Adipocyte (in vitro differentiated cells): ENCODE data around the gene SPATS2.
"Not testable (repeated sequence)": the region's sequence is repeated elsewhere in the genome, so short reads cannot be mapped to it uniquely, and the experiment has no call there.

Experiments used
- DNase-seq: peaks from one replicate; pipeline ENCODE4 v3.0.0-alpha.2; 2015; ENCODE audit warnings: low read depth
- H3K27me3 ChIP-seq: replicated peaks from 2 replicates; pipeline ENCODE4 v1.7.0; 2013; ENCODE audit warnings: mild to moderate bottlenecking, low read length, moderate library complexity; ENCODE audit not compliant: control insufficient read depth, insufficient read depth
- H3K36me3 ChIP-seq: 2 replicates; pipeline ENCODE4 v1.7.0; 2013; ENCODE audit warnings: low read length, mild to moderate bottlenecking, moderate library complexity; ENCODE audit not compliant: control insufficient read depth, insufficient read depth, severe bottlenecking
- H3K4me1 ChIP-seq: 2 replicates; pipeline ENCODE4 v1.7.0; 2013; ENCODE audit warnings: mild to moderate bottlenecking, low read length, moderate library complexity; ENCODE audit not compliant: control insufficient read depth, insufficient read depth
- H3K4me3 ChIP-seq: 2 replicates; pipeline ENCODE4 v1.7.0; 2013; ENCODE audit warnings: mild to moderate bottlenecking, low read length, moderate library complexity
- H3K9ac ChIP-seq: 2 replicates; pipeline ENCODE4 v1.7.0; 2013; ENCODE audit warnings: mild to moderate bottlenecking, low read length, moderate library complexity
- H3K9me3 ChIP-seq: 2 replicates; pipeline ENCODE4 v1.7.0; 2013; ENCODE audit warnings: mild to moderate bottlenecking, low read length, moderate library complexity; ENCODE audit not compliant: control insufficient read depth

SPATS2 gene

DNA sequence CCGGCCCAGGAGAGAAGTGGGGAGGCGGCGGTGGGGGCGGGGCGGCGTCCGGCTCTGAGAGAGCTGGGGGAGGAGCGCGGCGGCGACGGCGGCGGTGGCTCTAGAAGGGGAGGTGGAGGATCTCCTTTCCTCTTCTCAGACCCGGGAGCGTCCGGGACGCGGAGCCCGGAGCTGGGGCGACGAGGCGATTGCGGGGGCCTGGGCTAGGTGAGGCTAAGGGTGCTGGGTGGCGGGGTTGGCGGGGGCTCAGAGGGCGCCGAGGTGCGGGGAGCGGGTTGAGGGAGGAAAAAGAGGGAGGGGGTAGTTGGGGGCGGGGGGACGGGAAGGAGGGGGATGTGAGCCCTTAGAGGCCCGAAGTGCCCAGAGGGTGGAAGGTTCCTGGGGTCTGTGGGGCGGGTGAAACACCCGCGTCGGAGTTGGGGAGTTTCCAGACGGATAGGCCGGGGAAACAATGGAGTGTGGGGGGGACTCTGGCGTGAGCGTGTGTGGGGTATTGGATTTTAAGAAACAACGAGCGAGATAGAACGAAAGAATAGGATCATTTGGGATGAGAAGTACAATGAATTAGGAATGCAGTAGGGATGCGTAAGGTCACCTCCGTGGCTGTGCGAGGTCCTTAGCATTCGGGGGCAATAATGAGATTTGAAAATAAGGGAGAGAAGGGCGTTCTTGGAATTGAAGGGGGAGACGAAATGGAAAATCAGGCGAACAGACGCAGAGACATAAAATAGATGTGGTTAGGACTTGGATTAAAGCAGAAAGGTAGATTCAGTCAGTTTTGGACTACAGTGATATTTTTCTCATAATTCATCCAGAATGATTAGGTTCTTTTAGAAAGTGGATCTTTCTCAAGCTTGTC, at the start of gene SPATS2:
Gene SPATS2, plus strand, starts transcription at position 82 of the 859 bp plus-strand sequence. CDS start 93,551 bp downstream, outside the sequence.
- peak within 1 kb of the TSS; percentile 97 for H3K9ac ChIP-seq
- H3K36me3 ChIP-seq = no peaks in the 10 kb centered on the region
- peak; percentile 65 for DNase-seq
- peaks cover 29% of the 10 kb centered on the region for H3K4me1 ChIP-seq
- peak within 1 kb of the TSS; percentile 81 for H3K4me3 ChIP-seq
- no peaks in the 10 kb centered on the region for H3K9me3 ChIP-seq
- no peaks in the 10 kb centered on the region for H3K27me3 ChIP-seq

- H3K36me3 ChIP-seq, H3K9ac ChIP-seq, H3K27me3 ChIP-seq, H3K9me3 ChIP-seq, DNase-seq, H3K4me1 ChIP-seq, H3K4me3 ChIP-seq: not testable (repeated sequence)
Observed at GRCh38 chr12:49320411-49321103, 46.7 kb upstream of the SPATS2 start.

GRCh38 chr12:49322367-49322707, 44.9 kb upstream of the SPATS2 start:
- peak overlapping the region; percentile 88 for H3K9ac ChIP-seq
- peak overlapping the region; percentile 89 for H3K4me3 ChIP-seq
- peaks cover 10% of the 10 kb centered on the region for H3K4me1 ChIP-seq
- DNase-seq = no peak
- H3K9me3 ChIP-seq = no peaks in the 10 kb centered on the region
- no peaks in the 10 kb centered on the region for H3K36me3 ChIP-seq
- H3K27me3 ChIP-seq = no peaks in the 10 kb centered on the region

DNA sequence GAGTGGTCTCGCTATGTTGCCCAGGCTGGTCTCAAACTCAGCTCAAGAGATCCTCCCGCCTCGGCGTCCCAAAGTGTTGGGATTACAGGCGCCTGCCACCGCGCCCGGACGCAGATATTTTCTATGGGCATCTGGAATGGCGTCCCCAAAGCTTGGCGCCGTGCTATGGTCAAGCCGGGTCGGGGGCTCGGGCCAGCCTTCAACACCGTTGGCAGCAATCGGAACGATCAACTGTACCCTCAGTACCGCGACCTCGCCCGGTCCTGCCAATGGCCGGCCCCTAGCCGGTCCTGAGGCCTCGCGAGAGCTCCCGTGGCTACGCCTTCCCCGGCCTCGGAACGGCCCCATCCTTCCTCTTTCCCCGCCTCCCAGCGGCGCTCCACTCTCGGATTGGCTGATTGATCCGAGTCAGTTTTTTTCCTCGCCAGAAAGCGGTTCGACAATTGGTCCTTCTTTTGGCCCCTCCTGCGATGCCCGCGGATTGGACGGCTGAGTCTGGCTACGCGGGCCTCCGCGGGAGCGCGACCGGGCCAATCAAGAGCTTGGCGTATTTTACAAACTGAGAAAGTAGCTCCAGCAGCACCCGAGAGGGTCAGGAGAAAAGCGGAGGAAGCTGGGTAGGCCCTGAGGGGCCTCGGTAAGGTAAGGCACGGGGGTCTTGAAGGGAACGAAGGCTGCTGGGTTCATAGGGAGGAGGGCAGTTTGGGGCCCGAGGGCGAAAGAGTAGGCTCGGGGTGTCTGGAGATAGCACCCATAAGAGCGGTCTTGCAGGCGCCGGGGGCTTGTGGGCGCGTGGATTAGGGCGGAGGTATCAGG, 44.3 kb upstream of the SPATS2 start, which contains the start of gene TROAP:
Gene TROAP, plus strand, starts transcription at position 548 of the 816 bp plus-strand sequence. CDS start 354 bp downstream, outside the sequence.
- Histone ChIP-seq H3K4me3 (peak within 1 kb of the TSS; percentile 89), H3K4me1 (peaks cover 10% of the 10 kb centered on the region), H3K9ac (peak within 1 kb of the TSS; percentile 88), H3K9me3 (no peaks in the 10 kb centered on the region), H3K36me3 (no peaks in the 10 kb centered on the region), H3K27me3 (no peaks in the 10 kb centered on the region)
- peak; percentile 100 for DNase-seq

- DNase-seq = no peak
- Histone ChIP-seq H3K4me3 (peak overlapping the region; percentile 89), H3K9me3 (no peaks in the 10 kb centered on the region), H3K9ac (peak overlapping the region; percentile 58), H3K4me1 (peaks cover 10% of the 10 kb centered on the region), H3K27me3 (no peaks in the 10 kb centered on the region), H3K36me3 (no peaks in the 10 kb centered on the region)
Observed at GRCh38 chr12:49323524-49324097, 43.7 kb upstream of the SPATS2 start.

GRCh38 chr12:49325606-49326005, 41.7 kb upstream of the SPATS2 start:
- Histone ChIP-seq H3K9ac (no peak overlapping the region), H3K9me3 (no peaks in the 10 kb centered on the region), H3K36me3 (no peaks in the 10 kb centered on the region), H3K27me3 (no peaks in the 10 kb centered on the region), H3K4me3 (no peak overlapping the region), H3K4me1 (peaks cover 10% of the 10 kb centered on the region)
- no peak for DNase-seq

GRCh38 chr12:49327368-49327767, 39.9 kb upstream of the SPATS2 start:
- peaks cover 12% of the 10 kb centered on the region for H3K4me1 ChIP-seq
- H3K9me3 ChIP-seq = no peaks in the 10 kb centered on the region
- no peak overlapping the region for H3K4me3 ChIP-seq
- H3K36me3 ChIP-seq = no peaks in the 10 kb centered on the region
- DNase-seq = no peak
- H3K9ac ChIP-seq = no peak overlapping the region
- H3K27me3 ChIP-seq = peaks cover 7% of the 10 kb centered on the region

GRCh38 chr12:49327887-49328286, 39.4 kb upstream of the SPATS2 start:
- H3K9ac ChIP-seq = no peak overlapping the region
- DNase-seq = no peak
- H3K36me3 ChIP-seq = no peaks in the 10 kb centered on the region
- no peak overlapping the region for H3K4me3 ChIP-seq
- peaks cover 7% of the 10 kb centered on the region for H3K27me3 ChIP-seq
- H3K9me3 ChIP-seq = no peaks in the 10 kb centered on the region
- peaks cover 11% of the 10 kb centered on the region for H3K4me1 ChIP-seq

- Histone ChIP-seq H3K27me3 (peaks cover 7% of the 10 kb centered on the region), H3K36me3 (no peaks in the 10 kb centered on the region), H3K4me3 (no peak overlapping the region), H3K9ac (no peak overlapping the region), H3K9me3 (no peaks in the 10 kb centered on the region), H3K4me1 (peaks cover 6% of the 10 kb centered on the region)
- no peak for DNase-seq
Observed at GRCh38 chr12:49328816-49329215, 38.4 kb upstream of the SPATS2 start.

- Histone ChIP-seq H3K27me3 (peaks cover 19% of the 10 kb centered on the region), H3K9ac (no peak overlapping the region), H3K36me3 (no peaks in the 10 kb centered on the region), H3K9me3 (no peaks in the 10 kb centered on the region), H3K4me1 (peaks cover 6% of the 10 kb centered on the region), H3K4me3 (no peak overlapping the region)
- no peak for DNase-seq
Observed at GRCh38 chr12:49330032-49330619, 37.1 kb upstream of the SPATS2 start.
